ENCODE results near the gene THBS3.
"Not testable (repeated sequence)": the region's sequence is repeated elsewhere in the genome, so short reads cannot be mapped to it uniquely, and the experiment has no call there.

Gene THBS3

GRCh38 chr1:155206891-155207805, 549 bp downstream of the THBS3 start:
- FAIRE-seq, result peak; percentile 75

GRCh38 chr1:155205969-155206593, 1.6 kb downstream of the THBS3 start:
- FAIRE-seq, result no peak

GRCh38 chr1:155205035-155205434, 2.7 kb downstream of the THBS3 start:
- no peak for FAIRE-seq

GRCh38 chr1:155202731-155203515, 4.8 kb downstream of the THBS3 start:
- FAIRE-seq, result no peak

GRCh38 chr1:155202198-155202597, 5.5 kb downstream of the THBS3 start:
- no peak for FAIRE-seq

- no peak for FAIRE-seq
Observed at GRCh38 chr1:155200920-155201319, 6.8 kb downstream of the THBS3 start.

GRCh38 chr1:155199792-155200191, 7.9 kb downstream of the THBS3 start:
- FAIRE-seq, result no peak

- no peak for FAIRE-seq
Observed at GRCh38 chr1:155198547-155198906, 9.2 kb downstream of the THBS3 start.

GRCh38 chr1:155197901-155198546, 9.7 kb downstream of the THBS3 start:
- FAIRE-seq, result no peak

GRCh38 chr1:155196893-155197638, 10.6 kb downstream of the THBS3 start:
- no peak for FAIRE-seq

GRCh38 chr1:155196103-155196892, 11.4 kb downstream of the THBS3 start:
- FAIRE-seq, result no peak

- no peak for FAIRE-seq
Observed at GRCh38 chr1:155195201-155196102, 12.2 kb downstream of the THBS3 start.

- FAIRE-seq, result not testable (repeated sequence)
Observed at GRCh38 chr1:155193991-155194240, 13.8 kb downstream of the THBS3 start.

GRCh38 chr1:155193275-155193990, 14.3 kb downstream of the THBS3 start:
- peak; percentile 59 for FAIRE-seq

- FAIRE-seq, result no peak
Observed at GRCh38 chr1:155192346-155193274, 15.1 kb downstream of the THBS3 start.

- FAIRE-seq, result no peak
Observed at GRCh38 chr1:155191904-155192303, 15.8 kb downstream of the THBS3 start.

GRCh38 chr1:155189926-155190325, 17.8 kb downstream of the THBS3 start:
- not testable (repeated sequence) for FAIRE-seq

GRCh38 chr1:155188268-155188667, 19.4 kb downstream of the THBS3 start:
- no peak for FAIRE-seq

GRCh38 chr1:155187456-155187891, 20.2 kb downstream of the THBS3 start:
- FAIRE-seq, result no peak

All from G401.6 (cell line).